ENCODE measurements around the gene UNKL.

UNKL gene

GRCh38 chr16:1448536-1449116 is 34.1 kb upstream of the UNKL start:
- no CpG with 5 or more reads among the region's 30 CpGs for WGBS (ENCODE audit: extremely low coverage, insufficient coverage, insufficient read length)
- H2AFZ ChIP-seq (ENCODE audit: insufficient read depth, low read length, poor library complexity): no peak overlapping the region
- no peak overlapping the region for H2BK12ac ChIP-seq (ENCODE audit: low read length)

GRCh38 chr16:1447965-1448364 is 33.5 kb upstream of the UNKL start:
- Histone ChIP-seq H3K36me3 (ENCODE audit: control insufficient read depth in 1 of 2, insufficient read depth in 2 of 2, low read length in 2 of 2) (peaks cover 70 to 72% of the 10 kb centered on the region in 2 experiments), H3K27me3 (ENCODE audit: insufficient read depth, low read length) (no peaks in the 10 kb centered on the region), H2BK12ac (ENCODE audit: low read length) (no peak overlapping the region), H2BK120ac (ENCODE audit: insufficient read depth, low read length, poor library complexity) (no peak overlapping the region), H3K18ac (ENCODE audit: low read length) (no peak overlapping the region), H3K79me2 (ENCODE audit: control insufficient read depth, insufficient read depth, low read length, poor library complexity) (no peaks in the 10 kb centered on the region), H3K4ac (ENCODE audit: low read depth, low read length) (no peak overlapping the region), H3K79me1 (ENCODE audit: low read length) (no peaks in the 10 kb centered on the region), H3K23ac (ENCODE audit: low read length) (no peak overlapping the region), H2AFZ (ENCODE audit: insufficient read depth, low read length, poor library complexity) (no peak overlapping the region), H3K14ac (ENCODE audit: low read length) (no peak overlapping the region), H4K12ac (ENCODE audit: low read depth, low read length) (no peak overlapping the region), H2AK5ac (ENCODE audit: low read length) (no peak overlapping the region), H3K9ac (ENCODE audit: low read length) (peak overlapping the region; percentile 34), H3K4me2 (ENCODE audit: low read length) (no peak overlapping the region), H3K4me1 (ENCODE audit: control insufficient read depth in 1 of 2, insufficient read depth in 2 of 2, low read length in 2 of 2) (no peaks in the 10 kb centered on the region), H3K9me3 (ENCODE audit: insufficient read depth, low read depth, low read length) (peaks cover 6% of the 10 kb centered on the region), H4K91ac (ENCODE audit: low read depth, low read length) (no peak overlapping the region), H4K8ac (ENCODE audit: low read depth, low read length) (no peak overlapping the region), H3K4me3 (ENCODE audit: low read depth, low read length) (no peak overlapping the region), H3K27ac (ENCODE audit: low read depth, low read length) (no peak overlapping the region), H2BK5ac (ENCODE audit: low read depth, low read length, poor library complexity) (no peak overlapping the region)
- no peak for DNase-seq
- no CpG with 5 or more reads among the region's 11 CpGs for WGBS (ENCODE audit: extremely low coverage, insufficient coverage, insufficient read length)

More at GRCh38 chr16:1448536-1449116, 34.1 kb upstream of the UNKL start:
- H3K36me3 ChIP-seq (ENCODE audit: control insufficient read depth in 1 of 2, insufficient read depth in 2 of 2, low read length in 2 of 2): peaks cover 75 to 78% of the 10 kb centered on the region in 2 experiments
- no peak overlapping the region for H3K18ac ChIP-seq (ENCODE audit: low read length)
- H3K27ac ChIP-seq (ENCODE audit: low read depth, low read length): no peak overlapping the region
- no peak overlapping the region for H4K91ac ChIP-seq (ENCODE audit: low read depth, low read length)
- no peak overlapping the region for H3K4me3 ChIP-seq (ENCODE audit: low read depth, low read length)
- no peak overlapping the region for H3K23ac ChIP-seq (ENCODE audit: low read length)
- no peak overlapping the region for H2AK5ac ChIP-seq (ENCODE audit: low read length)
- DNase-seq: no peak
- H3K4ac ChIP-seq (ENCODE audit: low read depth, low read length): no peak overlapping the region
- H3K79me1 ChIP-seq (ENCODE audit: low read length): no peaks in the 10 kb centered on the region
- H3K4me1 ChIP-seq (ENCODE audit: control insufficient read depth in 1 of 2, insufficient read depth in 2 of 2, low read length in 2 of 2): no peaks in the 10 kb centered on the region
- H3K27me3 ChIP-seq (ENCODE audit: insufficient read depth, low read length): no peaks in the 10 kb centered on the region
- H2BK5ac ChIP-seq (ENCODE audit: low read depth, low read length, poor library complexity): no peak overlapping the region
- no peak overlapping the region for H3K9ac ChIP-seq (ENCODE audit: low read length)
- H4K8ac ChIP-seq (ENCODE audit: low read depth, low read length): no peak overlapping the region
- no peak overlapping the region for H4K12ac ChIP-seq (ENCODE audit: low read depth, low read length)
- no peak overlapping the region for H3K4me2 ChIP-seq (ENCODE audit: low read length)
- H3K79me2 ChIP-seq (ENCODE audit: control insufficient read depth, insufficient read depth, low read length, poor library complexity): no peaks in the 10 kb centered on the region
- no peak overlapping the region for H2BK120ac ChIP-seq (ENCODE audit: insufficient read depth, low read length, poor library complexity)
- H3K14ac ChIP-seq (ENCODE audit: low read length): no peak overlapping the region
- peaks cover 6% of the 10 kb centered on the region for H3K9me3 ChIP-seq (ENCODE audit: insufficient read depth, low read depth, low read length)

GRCh38 chr16:1446296-1447080 is 32.0 kb upstream of the UNKL start:
- WGBS (ENCODE audit: extremely low coverage, insufficient coverage, insufficient read length): no CpG with 5 or more reads among the region's 41 CpGs
- peaks cover 57 to 59% of the 10 kb centered on the region in 2 experiments for H3K36me3 ChIP-seq (ENCODE audit: control insufficient read depth in 1 of 2, insufficient read depth in 2 of 2, low read length in 2 of 2)
- no peaks in the 10 kb centered on the region for H3K4me1 ChIP-seq (ENCODE audit: control insufficient read depth in 1 of 2, insufficient read depth in 2 of 2, low read length in 2 of 2)
- peaks cover 6% of the 10 kb centered on the region for H3K9me3 ChIP-seq (ENCODE audit: insufficient read depth, low read depth, low read length)
- no peak overlapping the region for H2BK12ac ChIP-seq (ENCODE audit: low read length)
- no peak overlapping the region for H3K14ac ChIP-seq (ENCODE audit: low read length)
- H3K27ac ChIP-seq (ENCODE audit: low read depth, low read length): no peak overlapping the region
- no peak overlapping the region for H2BK120ac ChIP-seq (ENCODE audit: insufficient read depth, low read length, poor library complexity)
- H3K18ac ChIP-seq (ENCODE audit: low read length): no peak overlapping the region
- no peaks in the 10 kb centered on the region for H3K79me2 ChIP-seq (ENCODE audit: control insufficient read depth, insufficient read depth, low read length, poor library complexity)
- no peak for DNase-seq
- no peak overlapping the region for H4K12ac ChIP-seq (ENCODE audit: low read depth, low read length)
- no peaks in the 10 kb centered on the region for H3K79me1 ChIP-seq (ENCODE audit: low read length)
- H3K4ac ChIP-seq (ENCODE audit: low read depth, low read length): no peak overlapping the region
- no peak overlapping the region for H2AFZ ChIP-seq (ENCODE audit: insufficient read depth, low read length, poor library complexity)
- H2AK5ac ChIP-seq (ENCODE audit: low read length): no peak overlapping the region
- no peak overlapping the region for H4K91ac ChIP-seq (ENCODE audit: low read depth, low read length)
- no peaks in the 10 kb centered on the region for H3K27me3 ChIP-seq (ENCODE audit: insufficient read depth, low read length)
- H3K23ac ChIP-seq (ENCODE audit: low read length): no peak overlapping the region
- H3K9ac ChIP-seq (ENCODE audit: low read length): no peak overlapping the region
- no peak overlapping the region for H4K8ac ChIP-seq (ENCODE audit: low read depth, low read length)
- no peak overlapping the region for H2BK5ac ChIP-seq (ENCODE audit: low read depth, low read length, poor library complexity)
- H3K4me3 ChIP-seq (ENCODE audit: low read depth, low read length): no peak overlapping the region
- no peak overlapping the region for H3K4me2 ChIP-seq (ENCODE audit: low read length)

GRCh38 chr16:1445518-1446203 is 31.2 kb upstream of the UNKL start:
- DNase-seq: no peak
- Histone ChIP-seq H3K14ac (ENCODE audit: low read length) (no peak overlapping the region), H4K12ac (ENCODE audit: low read depth, low read length) (no peak overlapping the region), H3K79me1 (ENCODE audit: low read length) (no peaks in the 10 kb centered on the region), H2BK5ac (ENCODE audit: low read depth, low read length, poor library complexity) (no peak overlapping the region), H3K36me3 (ENCODE audit: control insufficient read depth in 1 of 2, insufficient read depth in 2 of 2, low read length in 2 of 2) (peaks cover 49 to 51% of the 10 kb centered on the region in 2 experiments), H3K27ac (ENCODE audit: low read depth, low read length) (no peak overlapping the region), H3K4me2 (ENCODE audit: low read length) (no peak overlapping the region), H3K18ac (ENCODE audit: low read length) (no peak overlapping the region), H2BK12ac (ENCODE audit: low read length) (no peak overlapping the region), H3K4me3 (ENCODE audit: low read depth, low read length) (no peak overlapping the region), H3K23ac (ENCODE audit: low read length) (no peak overlapping the region), H4K91ac (ENCODE audit: low read depth, low read length) (no peak overlapping the region), H2BK120ac (ENCODE audit: insufficient read depth, low read length, poor library complexity) (no peak overlapping the region), H3K9me3 (ENCODE audit: insufficient read depth, low read depth, low read length) (peaks cover 6% of the 10 kb centered on the region), H2AK5ac (ENCODE audit: low read length) (no peak overlapping the region), H3K9ac (ENCODE audit: low read length) (no peak overlapping the region), H4K8ac (ENCODE audit: low read depth, low read length) (no peak overlapping the region), H2AFZ (ENCODE audit: insufficient read depth, low read length, poor library complexity) (no peak overlapping the region), H3K27me3 (ENCODE audit: insufficient read depth, low read length) (no peaks in the 10 kb centered on the region), H3K4ac (ENCODE audit: low read depth, low read length) (no peak overlapping the region), H3K79me2 (ENCODE audit: control insufficient read depth, insufficient read depth, low read length, poor library complexity) (no peaks in the 10 kb centered on the region), H3K4me1 (ENCODE audit: control insufficient read depth in 1 of 2, insufficient read depth in 2 of 2, low read length in 2 of 2) (no peaks in the 10 kb centered on the region)
- WGBS (ENCODE audit: extremely low coverage, insufficient coverage, insufficient read length): no CpG with 5 or more reads among the region's 25 CpGs
